WTC11 (cell line): Measurements from ENCODE around the gene CNTNAP2. TPM values are rescaled to one million over a fixed set of nuclear protein-coding genes. Genes with fewer than 3 reads are reported as not detected.

Source experiments
- ATAC-seq: fragments of 200-7000 bp; cut with Tn5 transposase; 2 replicates; pipeline ENCODE4 v1.10.0; 2021; ENCODE audit warnings: mild to moderate bottlenecking, moderate library complexity
- CTCF ChIA-PET: fragments of 300-600 bp; sonication (Branson Sonifier 250); formaldehyde crosslinking; loops from one replicate; lab custom pipeline; 2021; ENCODE audit warnings: antibody characterized with exemption; lab: Charles Lee
- POLR2A ChIA-PET: fragments of 350-600 bp; sonication (Branson Sonifier 250); formaldehyde crosslinking; loops from one replicate; lab custom pipeline; 2021; ENCODE audit warnings: antibody characterized with exemption; lab: Charles Lee
- DNase-seq: peaks from one replicate; pipeline ENCODE4 v3.0.0; 2021; ENCODE audit warnings: low spot score
- H3K27ac Mint-ChIP-seq: 2 replicates; pipeline ENCODE4 v1.8.0; 2021; ENCODE audit warnings: mixed read lengths
- H3K27me3 Mint-ChIP-seq: 2 replicates; pipeline ENCODE4 v1.8.0; 2021; ENCODE audit warnings: low read depth, mild to moderate bottlenecking, moderate library complexity, mixed read lengths
- H3K36me3 Mint-ChIP-seq: 2 replicates; pipeline ENCODE4 v1.8.0; 2021; ENCODE audit warnings: mixed read lengths
- H3K4me1 Mint-ChIP-seq: 2 replicates; pipeline ENCODE4 v1.8.0; 2022; ENCODE audit warnings: mixed read lengths
- H3K4me3 Mint-ChIP-seq: 2 replicates; pipeline ENCODE4 v1.8.0; 2021; ENCODE audit warnings: mild to moderate bottlenecking, moderate library complexity, mixed read lengths
- H3K9me3 Mint-ChIP-seq: 2 replicates; pipeline ENCODE4 v1.8.0; 2021; ENCODE audit warnings: mixed read lengths
- CDX4 ChIP-seq: fragments of 250-450 bp; sonication (Bioruptor Pico); IDR thresholded peaks from 2 replicates; pipeline ENCODE4 v1.9.0; 2021; ENCODE audit warnings: moderate library complexity, mild to moderate bottlenecking, inconsistent platforms, borderline replicate concordance
- CREM ChIP-seq: sonication (generic); formaldehyde crosslinking; IDR thresholded peaks from 2 replicates; pipeline ENCODE4 v1.8.1; 2022; ENCODE audit warnings: mild to moderate bottlenecking, missing genetic modification reagents, moderate library complexity
- ELF4 ChIP-seq: sonication (generic); formaldehyde crosslinking; IDR thresholded peaks from 2 replicates; pipeline ENCODE4 v1.8.1; 2022; ENCODE audit warnings: low read depth, mild to moderate bottlenecking, moderate library complexity, missing genetic modification reagents
- HMGA2 ChIP-seq: fragments of 250-450 bp; sonication (Bioruptor Pico); IDR thresholded peaks from 2 replicates; pipeline ENCODE4 v1.4.0; 2021; ENCODE audit warnings: mild to moderate bottlenecking, moderate library complexity
- MLX ChIP-seq: sonication (generic); formaldehyde crosslinking; IDR thresholded peaks from 2 replicates; pipeline ENCODE4 v1.8.1; 2023; ENCODE audit warnings: mild to moderate bottlenecking, missing genetic modification reagents, moderate library complexity
- PRDM15 ChIP-seq: sonication (generic); formaldehyde crosslinking; IDR thresholded peaks from 2 replicates; pipeline ENCODE4 v1.8.0; 2022; ENCODE audit warnings: missing genetic modification reagents
- STAT6 ChIP-seq: sonication (generic); formaldehyde crosslinking; conservative IDR thresholded peaks from 2 replicates; pipeline ENCODE4 v1.8.1; 2023; ENCODE audit warnings: mild to moderate bottlenecking, low read depth, missing genetic modification reagents, moderate library complexity
- ZNF425 ChIP-seq: fragments of 250-450 bp; sonication (Bioruptor Pico); conservative IDR thresholded peaks from 2 replicates; pipeline ENCODE4 v1.9.0; 2021; ENCODE audit warnings: mild to moderate bottlenecking
- ZNF671 ChIP-seq: fragments of 250-450 bp; sonication (Bioruptor Pico); IDR thresholded peaks from 2 replicates; pipeline ENCODE4 v1.8.0; 2021; ENCODE audit warnings: mild to moderate bottlenecking
- total RNA-seq: library from RNA; stranded (reverse); gene quantifications from 3 replicates; pipeline ENCODE4 v1.2.3, GENCODE V29; 2021
- TF ChIP-seq, protein P1 (sequence below): fragments of 250-450 bp; sonication (Bioruptor Pico); IDR thresholded peaks from 2 replicates; pipeline ENCODE4 v1.9.0; 2021; ENCODE audit warnings: mild to moderate bottlenecking
- TF ChIP-seq, protein P2 (sequence below): sonication (generic); formaldehyde crosslinking; IDR thresholded peaks from 2 replicates; pipeline ENCODE4 v1.8.1; 2022; ENCODE audit warnings: low read depth, mild to moderate bottlenecking, moderate library complexity, missing genetic modification reagents, borderline replicate concordance
- TF ChIP-seq, protein P3 (sequence below): sonication (generic); formaldehyde crosslinking; IDR thresholded peaks from 2 replicates; pipeline ENCODE4 v1.8.1; 2022; ENCODE audit warnings: missing genetic modification reagents, borderline replicate concordance
- TF ChIP-seq, protein P4 (sequence below): fragments of 250-450 bp; sonication (Bioruptor Pico); IDR thresholded peaks from 2 replicates; pipeline ENCODE4 v1.9.0; 2021; ENCODE audit warnings: mild to moderate bottlenecking, borderline replicate concordance

Gene CNTNAP2
- total RNA-seq, 1 experiment from 2014 or later, result 63.8 TPM

- CTCF ChIA-PET, result no interaction called here
- Mint-ChIP-seq H3K27me3 (no peaks in the 10 kb centered on the region), H3K9me3 (peaks cover 13% of the 10 kb centered on the region), H3K4me3 (no peak overlapping the region), H3K4me1 (peaks cover 6% of the 10 kb centered on the region), H3K36me3 (no peaks in the 10 kb centered on the region), H3K27ac (no peak overlapping the region)
- TF ChIP-seq PRDM15 (CRISPR knock-in tag), result no peak
- TF ChIP-seq, protein P1, sequence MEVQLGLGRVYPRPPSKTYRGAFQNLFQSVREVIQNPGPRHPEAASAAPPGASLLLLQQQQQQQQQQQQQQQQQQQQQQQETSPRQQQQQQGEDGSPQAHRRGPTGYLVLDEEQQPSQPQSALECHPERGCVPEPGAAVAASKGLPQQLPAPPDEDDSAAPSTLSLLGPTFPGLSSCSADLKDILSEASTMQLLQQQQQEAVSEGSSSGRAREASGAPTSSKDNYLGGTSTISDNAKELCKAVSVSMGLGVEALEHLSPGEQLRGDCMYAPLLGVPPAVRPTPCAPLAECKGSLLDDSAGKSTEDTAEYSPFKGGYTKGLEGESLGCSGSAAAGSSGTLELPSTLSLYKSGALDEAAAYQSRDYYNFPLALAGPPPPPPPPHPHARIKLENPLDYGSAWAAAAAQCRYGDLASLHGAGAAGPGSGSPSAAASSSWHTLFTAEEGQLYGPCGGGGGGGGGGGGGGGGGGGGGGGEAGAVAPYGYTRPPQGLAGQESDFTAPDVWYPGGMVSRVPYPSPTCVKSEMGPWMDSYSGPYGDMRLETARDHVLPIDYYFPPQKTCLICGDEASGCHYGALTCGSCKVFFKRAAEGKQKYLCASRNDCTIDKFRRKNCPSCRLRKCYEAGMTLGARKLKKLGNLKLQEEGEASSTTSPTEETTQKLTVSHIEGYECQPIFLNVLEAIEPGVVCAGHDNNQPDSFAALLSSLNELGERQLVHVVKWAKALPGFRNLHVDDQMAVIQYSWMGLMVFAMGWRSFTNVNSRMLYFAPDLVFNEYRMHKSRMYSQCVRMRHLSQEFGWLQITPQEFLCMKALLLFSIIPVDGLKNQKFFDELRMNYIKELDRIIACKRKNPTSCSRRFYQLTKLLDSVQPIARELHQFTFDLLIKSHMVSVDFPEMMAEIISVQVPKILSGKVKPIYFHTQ, result no peak
- no peak for TF ChIP-seq ELF4 (CRISPR knock-in tag)
- no peak for TF ChIP-seq ZNF671 (CRISPR knock-in tag)
- no peak for TF ChIP-seq MLX (CRISPR knock-in tag)
- TF ChIP-seq, protein P2, sequence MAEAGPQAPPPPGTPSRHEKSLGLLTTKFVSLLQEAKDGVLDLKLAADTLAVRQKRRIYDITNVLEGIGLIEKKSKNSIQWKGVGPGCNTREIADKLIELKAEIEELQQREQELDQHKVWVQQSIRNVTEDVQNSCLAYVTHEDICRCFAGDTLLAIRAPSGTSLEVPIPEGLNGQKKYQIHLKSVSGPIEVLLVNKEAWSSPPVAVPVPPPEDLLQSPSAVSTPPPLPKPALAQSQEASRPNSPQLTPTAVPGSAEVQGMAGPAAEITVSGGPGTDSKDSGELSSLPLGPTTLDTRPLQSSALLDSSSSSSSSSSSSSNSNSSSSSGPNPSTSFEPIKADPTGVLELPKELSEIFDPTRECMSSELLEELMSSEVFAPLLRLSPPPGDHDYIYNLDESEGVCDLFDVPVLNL (CRISPR knock-in tag), result no peak
- TF ChIP-seq STAT6, result no peak
- TF ChIP-seq, protein P3, sequence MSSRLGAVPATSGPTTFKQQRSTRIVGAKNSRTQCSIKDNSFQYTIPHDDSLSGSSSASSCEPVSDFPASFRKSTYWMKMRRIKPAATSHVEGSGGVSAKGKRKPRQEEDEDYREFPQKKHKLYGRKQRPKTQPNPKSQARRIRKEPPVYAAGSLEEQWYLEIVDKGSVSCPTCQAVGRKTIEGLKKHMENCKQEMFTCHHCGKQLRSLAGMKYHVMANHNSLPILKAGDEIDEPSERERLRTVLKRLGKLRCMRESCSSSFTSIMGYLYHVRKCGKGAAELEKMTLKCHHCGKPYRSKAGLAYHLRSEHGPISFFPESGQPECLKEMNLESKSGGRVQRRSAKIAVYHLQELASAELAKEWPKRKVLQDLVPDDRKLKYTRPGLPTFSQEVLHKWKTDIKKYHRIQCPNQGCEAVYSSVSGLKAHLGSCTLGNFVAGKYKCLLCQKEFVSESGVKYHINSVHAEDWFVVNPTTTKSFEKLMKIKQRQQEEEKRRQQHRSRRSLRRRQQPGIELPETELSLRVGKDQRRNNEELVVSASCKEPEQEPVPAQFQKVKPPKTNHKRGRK (CRISPR knock-in tag), result no peak
- TF ChIP-seq, protein P4, sequence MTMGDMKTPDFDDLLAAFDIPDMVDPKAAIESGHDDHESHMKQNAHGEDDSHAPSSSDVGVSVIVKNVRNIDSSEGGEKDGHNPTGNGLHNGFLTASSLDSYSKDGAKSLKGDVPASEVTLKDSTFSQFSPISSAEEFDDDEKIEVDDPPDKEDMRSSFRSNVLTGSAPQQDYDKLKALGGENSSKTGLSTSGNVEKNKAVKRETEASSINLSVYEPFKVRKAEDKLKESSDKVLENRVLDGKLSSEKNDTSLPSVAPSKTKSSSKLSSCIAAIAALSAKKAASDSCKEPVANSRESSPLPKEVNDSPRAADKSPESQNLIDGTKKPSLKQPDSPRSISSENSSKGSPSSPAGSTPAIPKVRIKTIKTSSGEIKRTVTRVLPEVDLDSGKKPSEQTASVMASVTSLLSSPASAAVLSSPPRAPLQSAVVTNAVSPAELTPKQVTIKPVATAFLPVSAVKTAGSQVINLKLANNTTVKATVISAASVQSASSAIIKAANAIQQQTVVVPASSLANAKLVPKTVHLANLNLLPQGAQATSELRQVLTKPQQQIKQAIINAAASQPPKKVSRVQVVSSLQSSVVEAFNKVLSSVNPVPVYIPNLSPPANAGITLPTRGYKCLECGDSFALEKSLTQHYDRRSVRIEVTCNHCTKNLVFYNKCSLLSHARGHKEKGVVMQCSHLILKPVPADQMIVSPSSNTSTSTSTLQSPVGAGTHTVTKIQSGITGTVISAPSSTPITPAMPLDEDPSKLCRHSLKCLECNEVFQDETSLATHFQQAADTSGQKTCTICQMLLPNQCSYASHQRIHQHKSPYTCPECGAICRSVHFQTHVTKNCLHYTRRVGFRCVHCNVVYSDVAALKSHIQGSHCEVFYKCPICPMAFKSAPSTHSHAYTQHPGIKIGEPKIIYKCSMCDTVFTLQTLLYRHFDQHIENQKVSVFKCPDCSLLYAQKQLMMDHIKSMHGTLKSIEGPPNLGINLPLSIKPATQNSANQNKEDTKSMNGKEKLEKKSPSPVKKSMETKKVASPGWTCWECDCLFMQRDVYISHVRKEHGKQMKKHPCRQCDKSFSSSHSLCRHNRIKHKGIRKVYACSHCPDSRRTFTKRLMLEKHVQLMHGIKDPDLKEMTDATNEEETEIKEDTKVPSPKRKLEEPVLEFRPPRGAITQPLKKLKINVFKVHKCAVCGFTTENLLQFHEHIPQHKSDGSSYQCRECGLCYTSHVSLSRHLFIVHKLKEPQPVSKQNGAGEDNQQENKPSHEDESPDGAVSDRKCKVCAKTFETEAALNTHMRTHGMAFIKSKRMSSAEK, result no peak
- no peak for TF ChIP-seq HMGA2 (CRISPR knock-in tag)
- TF ChIP-seq CDX4 (CRISPR knock-in tag), result no peak
- TF ChIP-seq ZNF425, result no peak
- no peak for TF ChIP-seq CREM (CRISPR knock-in tag)
- POLR2A ChIA-PET, result no interaction called here
- ATAC-seq (no peak), DNase-seq (no peak)
Measured at GRCh38 chr7:147071536-147071935, 954.9 kb downstream of the CNTNAP2 start.
